HG02840 (cell line): ENCODE data around the gene CPED1.
"Not testable (repeated sequence)": the region's sequence is repeated elsewhere in the genome, so short reads cannot be mapped to it uniquely, and the experiment has no call there.

Experiments used
- ATAC-seq: cut with Tn5 transposase; IDR thresholded peaks from one replicate; pipeline ENCODE4 v1.9.1; 2021; ENCODE audit warnings: mild to moderate bottlenecking, moderate library complexity, moderate number of reproducible peaks; ENCODE audit not compliant: unreplicated experiment, low FRiP score

The CPED1 gene

DNA sequence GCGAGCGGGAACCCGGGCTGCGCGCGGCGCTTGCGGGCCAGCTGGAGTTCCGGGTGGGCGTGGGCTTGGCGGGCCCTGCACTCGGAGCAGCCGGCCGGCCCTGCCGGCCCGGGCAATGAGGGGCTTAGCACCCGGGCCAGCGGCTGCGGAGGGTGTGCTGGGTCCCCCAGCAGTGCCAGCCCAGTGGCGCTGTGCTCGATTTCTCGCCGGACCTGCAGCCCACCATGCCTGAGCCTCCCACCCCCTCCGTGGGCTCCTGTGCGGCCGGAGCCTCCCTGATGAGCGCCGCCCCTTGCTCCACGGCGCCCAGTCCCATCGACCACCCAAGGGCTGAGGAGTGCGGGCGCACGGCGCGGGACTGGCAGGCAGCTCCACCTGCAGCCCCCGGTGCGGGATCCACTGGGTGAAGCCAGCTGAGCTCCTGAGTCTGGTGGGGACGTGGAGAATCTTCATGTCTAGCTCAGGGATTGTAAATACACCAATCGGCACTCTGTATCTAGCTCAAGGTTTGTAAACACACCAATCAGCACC lies 71.5 kb downstream of the CPED1 start:
- ATAC-seq = not testable (repeated sequence)

DNA sequence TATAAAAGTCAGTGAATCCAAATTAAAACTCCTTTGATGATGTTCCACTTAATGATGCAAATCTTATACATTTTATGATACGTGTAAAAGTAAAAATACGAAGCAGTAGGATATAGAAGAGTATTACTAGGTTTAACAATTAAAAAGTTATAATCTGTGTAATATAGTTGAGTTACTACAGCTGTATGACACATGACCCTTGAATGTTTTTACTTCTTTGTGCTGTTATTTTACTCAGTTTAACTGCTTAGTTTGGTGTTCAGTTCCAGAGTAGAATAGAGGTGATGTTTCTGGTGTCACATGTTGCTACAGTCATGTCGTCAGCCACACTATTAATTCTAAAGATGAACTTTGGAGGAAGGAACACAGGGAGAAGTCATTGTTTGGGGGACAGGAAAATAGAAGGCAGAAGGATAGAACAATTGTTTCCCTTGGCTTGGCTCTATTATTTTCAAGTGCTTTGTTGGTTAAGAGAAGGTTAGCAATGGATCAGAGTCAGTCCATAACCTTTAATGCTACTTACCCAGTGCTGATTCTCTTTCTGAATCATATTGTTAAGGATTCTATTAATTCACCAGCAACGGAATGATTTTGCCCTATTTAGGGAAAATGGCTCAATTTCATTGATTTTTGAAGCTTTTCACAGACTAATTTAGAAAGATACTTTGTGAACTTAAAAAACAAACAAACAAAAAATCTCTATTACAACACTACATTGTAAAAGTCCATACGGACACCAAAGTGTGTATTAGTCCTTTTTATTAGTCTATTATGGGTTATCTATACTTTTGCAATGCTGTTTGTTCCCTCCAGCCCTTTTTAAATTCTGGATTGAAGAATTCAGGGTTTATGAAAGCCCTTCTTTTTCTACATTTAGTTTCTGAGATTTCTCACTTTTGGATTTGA lies 73.4 kb downstream of the CPED1 start:
- ATAC-seq = no peak

DNA sequence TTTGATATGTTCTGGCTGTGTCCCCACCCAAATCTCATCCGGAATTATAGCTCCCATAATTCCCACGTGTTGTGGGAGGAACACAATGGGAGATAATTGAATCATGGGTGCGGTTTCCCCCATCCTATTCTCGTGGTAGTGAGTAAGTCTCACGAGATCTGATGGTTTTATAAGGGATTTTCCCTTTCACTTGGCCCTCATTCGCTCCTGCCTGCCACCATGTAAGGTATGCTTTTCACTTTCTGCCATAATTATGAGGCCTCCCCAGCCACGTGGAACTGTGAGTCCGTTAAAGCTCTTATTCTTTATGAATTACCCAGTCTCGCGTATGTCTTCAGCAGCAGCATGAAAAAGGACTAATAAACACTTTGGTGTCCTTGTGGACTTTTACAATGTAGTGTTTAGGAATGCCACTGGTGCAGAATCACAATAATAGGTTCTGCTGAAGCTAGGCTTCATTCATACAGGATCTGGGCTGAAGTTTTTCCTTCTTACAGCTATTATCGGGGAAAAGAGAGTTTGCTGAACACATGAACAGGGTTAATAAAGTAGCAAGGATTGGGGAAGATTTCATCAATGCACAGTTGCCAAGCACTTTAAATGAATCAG lies 74.3 kb downstream of the CPED1 start:
- ATAC-seq = no peak

DNA sequence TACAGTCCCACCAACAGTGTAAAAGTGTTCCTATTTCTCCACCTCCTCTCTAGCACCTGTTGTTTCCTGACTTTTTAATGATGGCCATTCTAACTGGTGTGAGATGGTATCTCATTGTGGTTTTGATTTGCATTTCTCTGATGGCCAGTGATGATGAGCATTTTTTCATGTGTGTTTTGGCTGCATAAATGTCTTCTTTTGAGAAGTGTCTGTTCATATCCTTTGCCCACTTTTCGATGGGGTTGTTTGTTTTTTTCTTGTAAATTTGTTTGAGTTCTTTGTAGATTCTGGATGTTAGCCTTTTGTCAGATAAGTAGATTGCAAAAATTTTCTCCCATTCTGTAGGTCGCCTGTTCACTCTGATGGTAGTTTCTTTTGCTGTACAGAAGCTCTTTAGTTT lies 79.2 kb downstream of the CPED1 start:
- not testable (repeated sequence) for ATAC-seq

DNA sequence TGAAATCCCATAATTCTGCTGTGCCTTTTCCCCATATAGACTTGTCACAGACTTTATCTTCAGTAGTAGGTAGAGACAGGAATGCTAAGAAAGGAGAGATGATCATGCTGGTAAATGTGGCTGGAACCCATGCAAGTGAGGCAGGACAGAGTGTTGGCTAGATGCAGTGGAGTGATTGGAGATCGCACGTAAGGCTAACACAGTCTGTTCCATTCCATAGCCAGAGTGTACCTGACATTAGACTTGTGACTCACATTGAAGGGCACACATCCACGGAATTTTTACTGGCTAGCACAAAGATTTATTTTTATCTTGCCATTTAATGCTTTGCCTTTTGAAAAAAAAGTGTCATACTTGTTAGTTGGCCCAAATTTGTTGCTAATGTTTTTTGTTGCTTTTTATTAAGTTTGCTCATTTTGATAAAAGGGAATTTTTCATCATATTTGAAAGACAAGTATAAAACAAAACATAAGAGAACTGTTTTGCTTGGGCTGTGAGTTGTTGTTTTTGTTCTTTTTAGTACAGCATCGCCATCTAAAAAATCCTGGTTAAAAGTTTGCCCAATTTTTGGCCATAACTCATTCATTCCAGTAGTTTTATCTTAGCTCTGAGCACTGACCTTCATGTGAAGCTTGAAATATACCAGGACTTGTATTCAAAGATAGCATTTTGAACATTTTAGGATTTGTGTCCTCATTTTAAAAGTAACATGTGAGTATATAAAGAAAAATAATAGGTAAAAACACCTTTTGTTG lies 81.0 kb downstream of the CPED1 start:
- no peak for ATAC-seq

DNA sequence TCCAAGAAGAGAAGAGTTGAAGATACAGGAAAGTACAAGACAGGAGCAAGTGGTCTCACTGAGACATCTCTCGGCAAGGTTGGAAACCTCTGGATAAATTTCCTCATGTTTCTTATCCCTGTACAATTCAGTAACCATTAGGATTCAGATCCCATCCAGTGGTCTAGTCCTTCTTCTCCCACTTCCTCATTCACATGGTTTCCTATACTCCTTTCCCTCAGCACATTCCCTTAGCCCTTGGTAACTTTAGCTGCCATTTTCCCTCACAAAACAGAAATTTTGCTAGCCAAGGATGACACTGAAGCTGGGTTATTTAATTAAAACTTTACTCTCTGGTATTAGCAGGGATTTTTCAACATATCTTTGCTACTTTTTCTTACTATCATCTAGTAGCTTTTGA lies 82.6 kb downstream of the CPED1 start:
- no peak for ATAC-seq

DNA sequence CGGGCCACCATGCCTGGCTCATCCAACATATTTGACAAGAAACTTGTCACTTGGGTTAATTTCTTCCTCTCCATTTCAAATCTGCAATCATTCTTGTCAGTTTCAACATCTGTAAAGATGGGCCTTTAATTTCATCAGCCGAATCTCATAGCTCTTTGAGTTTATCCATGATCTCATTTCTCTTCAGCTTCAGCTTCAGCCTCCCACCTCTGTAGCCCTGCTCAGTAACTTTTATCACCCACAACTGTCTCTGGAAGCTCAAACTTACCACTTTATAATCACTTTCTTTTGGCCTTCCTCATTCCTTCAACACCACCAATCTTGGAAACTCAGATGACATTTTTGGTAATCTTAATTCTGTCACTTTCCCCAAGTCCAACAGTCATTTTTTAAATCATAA lies 83.2 kb downstream of the CPED1 start:
- ATAC-seq = no peak

DNA sequence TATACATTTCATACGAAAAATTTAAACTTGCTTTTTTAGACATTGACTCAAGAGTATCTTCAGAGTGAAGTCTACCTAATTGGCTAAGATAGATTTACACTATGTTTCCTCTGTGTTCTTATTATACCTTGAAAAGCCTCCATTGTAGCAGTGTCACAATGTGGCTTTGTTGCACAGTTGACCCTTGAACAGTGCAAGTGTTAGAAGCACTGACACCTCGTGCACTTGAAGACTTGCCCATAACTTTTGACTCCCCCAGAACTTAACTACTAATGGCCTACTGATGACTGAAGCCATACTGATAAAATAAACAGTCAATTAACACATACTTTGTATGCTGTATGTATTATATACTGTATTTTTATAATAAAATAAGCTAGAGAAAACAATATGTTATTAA lies 84.3 kb downstream of the CPED1 start:
- ATAC-seq = no peak

DNA sequence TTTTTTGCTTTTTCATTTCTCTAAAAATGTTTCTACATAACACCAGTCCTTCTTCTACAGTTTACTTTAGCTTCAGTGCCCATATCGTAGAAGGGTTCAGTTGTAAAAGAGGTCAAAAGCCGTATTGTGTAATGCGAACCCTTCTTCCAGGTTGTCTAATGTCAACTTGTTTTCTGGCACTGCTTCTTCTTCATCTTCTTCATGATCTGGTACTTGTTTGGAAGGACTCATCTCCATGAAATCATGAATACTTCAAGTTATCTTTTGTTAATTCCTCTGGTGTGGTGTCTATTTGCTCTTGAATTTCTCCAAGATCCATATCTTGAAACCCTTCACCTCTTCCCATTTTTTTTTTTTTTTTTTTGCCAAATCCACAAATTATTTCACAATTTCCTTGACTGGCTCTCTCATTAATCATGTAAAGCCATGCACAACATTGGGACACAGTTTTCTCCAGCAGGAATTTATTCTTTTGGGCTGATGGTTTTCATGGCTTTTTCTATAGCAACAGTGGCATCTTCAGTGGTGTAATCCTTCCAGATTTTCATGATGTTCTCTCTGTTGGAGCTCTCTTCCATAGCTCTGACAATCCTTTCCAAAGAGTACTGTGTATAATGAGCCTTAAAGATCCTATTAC lies 85.1 kb downstream of the CPED1 start:
- ATAC-seq = no peak

DNA sequence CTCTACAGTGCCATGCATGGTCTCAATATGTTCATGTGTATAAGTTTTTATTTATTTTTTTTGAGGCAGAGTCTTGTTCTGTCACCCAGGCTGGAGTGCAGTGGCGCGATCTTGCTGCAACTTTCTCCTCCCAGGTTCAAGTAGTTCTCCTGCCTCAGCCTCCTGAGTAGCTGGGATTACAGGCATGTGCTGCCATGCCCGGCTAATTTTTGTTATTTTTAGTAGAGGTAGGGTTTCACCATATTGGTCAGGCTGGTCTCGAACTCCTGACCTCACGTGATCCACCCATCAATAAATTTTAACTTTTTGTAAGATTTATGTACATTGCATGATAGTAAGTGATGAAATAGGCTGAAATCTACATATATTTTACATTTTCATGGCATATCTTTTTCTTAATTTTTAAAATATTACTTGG lies 86.9 kb downstream of the CPED1 start:
- ATAC-seq = not testable (repeated sequence)

DNA sequence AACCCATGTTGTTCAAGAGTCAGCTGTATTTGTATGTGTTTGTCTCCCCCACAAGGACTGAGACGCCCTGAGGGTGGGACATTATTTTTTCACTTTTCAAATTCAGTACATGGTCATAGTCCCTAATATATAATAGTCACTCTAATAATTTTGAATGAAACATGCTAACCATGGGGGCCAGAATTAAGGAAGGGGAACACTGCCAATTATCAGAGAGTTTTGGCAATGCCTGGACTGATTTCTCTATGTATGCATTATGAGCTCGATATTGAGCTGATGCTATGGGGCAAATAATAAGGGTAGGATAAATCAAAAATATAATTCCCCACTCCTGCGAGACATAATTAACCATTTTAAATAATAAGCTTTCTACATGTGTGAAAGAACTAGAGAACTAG lies 87.4 kb downstream of the CPED1 start:
- ATAC-seq = no peak

DNA sequence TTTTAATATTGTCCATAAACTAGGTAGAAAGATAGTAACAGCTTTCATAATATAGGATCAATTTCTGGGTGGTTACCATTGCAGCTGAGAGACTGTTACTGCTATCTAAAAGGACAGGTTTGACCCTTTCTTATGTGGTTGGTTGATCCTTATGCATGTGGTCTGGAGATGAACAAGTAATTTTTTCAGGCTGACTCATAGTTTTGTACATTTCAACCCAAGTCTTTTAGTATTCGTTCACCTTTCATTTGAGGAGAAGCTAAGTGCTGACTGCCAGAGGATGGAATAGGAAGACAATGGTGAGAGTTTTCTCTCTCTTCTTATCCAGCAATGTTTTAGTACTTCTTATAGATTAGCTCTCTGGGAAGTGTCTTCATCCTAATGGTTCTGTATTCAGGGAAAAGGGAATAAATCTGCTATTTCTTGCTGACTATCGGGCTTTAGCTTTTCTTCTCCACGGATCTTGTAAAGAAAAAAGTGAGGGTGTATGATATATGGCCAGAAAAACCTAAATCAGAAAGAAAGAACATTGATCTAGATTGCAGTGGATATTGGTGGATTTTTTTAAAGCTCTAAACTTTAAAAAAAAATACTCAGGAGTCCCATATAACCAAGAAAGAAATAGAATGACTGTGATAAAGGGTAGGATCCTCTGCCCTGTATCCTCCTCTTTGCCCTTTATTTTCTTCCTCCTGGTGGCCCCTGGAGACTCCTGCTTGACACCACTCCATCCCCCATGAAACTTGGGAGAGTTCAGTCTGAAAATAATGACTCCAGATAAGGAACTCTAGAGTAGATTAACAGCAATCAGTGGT lies 88.0 kb downstream of the CPED1 start:
- no peak for ATAC-seq

DNA sequence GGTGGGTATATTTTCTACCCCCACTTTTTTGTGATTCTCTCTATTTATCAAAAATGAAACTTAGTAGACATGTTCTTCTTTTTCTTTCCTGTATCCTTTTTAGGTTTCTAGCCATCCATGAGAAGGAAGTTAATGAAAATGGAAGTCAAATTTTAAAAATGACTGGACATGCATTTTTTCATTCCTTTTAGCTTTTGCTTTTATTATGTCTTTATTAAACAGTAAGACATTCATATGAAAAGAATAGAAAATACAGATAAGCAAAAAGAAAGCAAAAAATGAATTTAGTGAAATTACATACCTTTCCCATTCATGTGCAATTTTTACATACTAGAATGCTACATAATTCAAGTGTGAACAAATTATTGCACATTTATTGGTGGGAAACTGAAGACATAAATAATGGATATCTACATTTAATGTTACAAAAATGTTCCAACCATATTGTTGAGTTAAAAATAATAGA lies 88.7 kb downstream of the CPED1 start:
- ATAC-seq = no peak

DNA sequence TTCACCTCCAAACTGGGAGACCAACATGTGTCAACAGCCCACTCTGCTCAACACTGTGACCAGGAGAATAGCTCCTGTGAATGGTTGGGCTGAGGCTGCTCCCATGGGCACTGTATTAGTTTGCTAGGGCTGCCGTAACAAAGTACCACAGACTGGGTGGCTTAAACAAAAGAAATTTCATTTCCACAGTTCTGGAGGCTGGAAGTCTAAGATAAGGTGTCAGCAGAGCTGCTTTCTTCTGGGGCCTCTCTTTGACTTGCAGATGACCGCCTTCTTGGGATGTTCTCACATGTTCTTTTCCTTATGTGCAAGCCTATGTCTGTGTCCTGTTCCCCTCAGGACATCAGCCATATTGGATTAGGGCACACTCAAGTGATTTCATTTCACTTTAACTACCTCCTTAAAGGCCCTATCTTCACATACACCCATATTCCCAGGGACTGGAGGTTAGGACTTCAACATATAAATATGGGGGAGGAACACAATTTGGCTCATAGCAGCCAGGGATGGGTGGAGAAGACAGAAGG lies 90.3 kb downstream of the CPED1 start:
- ATAC-seq = no peak

DNA sequence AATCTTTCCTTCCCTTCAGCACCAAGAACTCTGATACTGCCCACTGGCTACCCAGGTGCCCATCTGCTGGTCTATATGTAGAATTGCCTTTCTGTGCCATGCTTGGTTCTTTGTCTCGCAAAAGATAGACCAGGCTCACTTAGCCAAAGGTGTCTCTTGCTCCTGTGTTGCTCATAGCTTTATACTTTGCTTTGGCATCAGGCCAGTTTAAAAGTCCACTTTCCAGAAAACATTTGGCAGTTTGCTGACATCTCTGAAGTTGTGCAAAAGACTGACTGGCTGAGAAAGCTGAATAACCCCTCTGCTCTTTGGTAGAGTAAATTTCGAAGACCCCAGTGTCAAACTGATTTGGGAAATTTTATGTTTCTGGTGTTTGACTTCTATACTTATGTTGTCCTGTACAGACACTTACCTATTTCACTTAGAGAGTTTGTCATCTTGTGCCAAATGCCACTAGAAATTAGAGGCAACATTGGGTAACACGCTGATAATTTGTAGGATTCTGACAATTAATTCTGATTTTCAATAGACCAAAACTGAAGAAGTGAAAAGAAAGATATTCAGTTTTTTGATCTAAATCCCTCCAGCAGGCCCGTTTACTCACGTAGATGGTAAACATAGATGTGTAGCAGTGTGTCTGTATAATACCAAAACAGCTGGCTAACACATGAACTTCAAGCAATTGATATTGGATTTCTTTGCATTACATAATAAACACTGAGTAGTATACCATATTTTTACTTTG lies 91.1 kb downstream of the CPED1 start:
- no peak for ATAC-seq

DNA sequence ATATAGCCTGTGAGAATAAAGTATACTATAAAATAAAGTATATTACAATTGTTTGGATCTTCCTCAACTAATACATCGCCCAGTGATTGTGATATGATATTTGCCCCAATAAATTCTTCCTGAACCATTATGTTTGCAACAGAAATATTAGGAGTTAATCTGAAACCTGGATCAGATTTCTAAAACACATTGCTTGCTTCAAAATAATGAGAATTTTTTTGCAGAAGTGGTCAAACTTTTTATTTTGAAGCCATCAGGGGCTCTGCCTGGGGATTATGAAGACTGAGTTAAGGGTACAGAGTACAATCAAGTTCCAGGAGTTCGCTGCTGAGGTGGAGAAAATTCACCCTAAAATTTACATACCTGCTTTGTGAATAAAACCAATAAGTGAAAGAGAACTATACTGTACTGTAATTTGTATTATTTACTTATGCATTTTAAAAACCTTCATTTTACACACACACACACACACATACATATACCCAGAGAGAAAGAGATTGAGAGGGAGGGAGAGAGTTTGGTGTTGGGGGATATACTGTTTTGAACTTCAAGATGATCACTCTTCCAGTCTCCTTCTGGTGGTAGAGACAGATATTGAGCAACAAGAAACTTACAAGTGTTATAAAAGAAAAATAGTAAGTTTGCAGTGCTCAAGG lies 91.9 kb downstream of the CPED1 start:
- no peak for ATAC-seq

DNA sequence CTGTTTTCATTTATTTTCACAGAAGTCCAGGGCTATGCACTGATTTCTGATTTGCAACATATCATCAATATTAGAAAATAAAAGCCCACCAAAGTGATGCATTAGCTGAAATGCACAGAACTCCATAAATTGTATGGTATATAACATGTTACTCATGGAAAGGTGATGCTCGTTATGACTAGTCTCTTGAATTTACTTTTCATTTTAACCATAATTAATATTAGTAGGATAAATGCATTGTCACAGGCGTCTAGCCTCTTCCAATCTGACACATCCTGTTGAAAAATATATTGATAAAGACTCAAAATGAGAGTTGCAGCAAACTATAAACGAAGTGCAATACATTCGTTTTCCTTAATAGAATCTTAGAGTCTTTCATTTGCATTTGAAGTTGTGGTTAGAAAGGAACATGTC lies 92.4 kb downstream of the CPED1 start:
- no peak for ATAC-seq

DNA sequence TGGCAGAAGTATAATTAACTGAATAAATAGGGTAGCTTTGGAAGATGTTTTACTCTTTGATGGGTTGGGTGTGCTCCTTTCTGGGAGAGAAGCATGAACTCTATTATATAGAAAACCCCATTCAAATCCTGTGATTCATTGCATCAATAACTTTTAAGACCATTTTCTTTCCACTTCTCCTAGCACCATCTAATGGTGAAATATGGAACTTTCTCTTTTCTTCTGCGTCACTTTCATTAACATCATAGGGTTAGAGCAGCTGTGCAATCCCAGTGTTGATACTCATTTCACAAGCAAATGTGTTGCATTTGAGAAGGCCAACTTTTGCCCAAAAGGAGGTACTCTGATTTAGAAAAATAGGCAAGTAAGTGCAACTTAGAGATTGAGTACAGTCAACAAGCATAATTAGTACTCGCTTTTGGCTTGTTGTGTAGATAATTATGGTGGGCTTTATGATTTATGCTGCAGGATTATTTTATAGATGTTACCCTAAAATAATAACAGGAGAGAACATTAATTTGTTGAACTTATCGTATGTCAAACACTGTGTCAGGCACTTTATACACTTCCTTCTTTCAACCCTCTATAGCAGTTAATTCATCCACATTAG lies 92.9 kb downstream of the CPED1 start:
- ATAC-seq = peak; percentile 67
